ENCODE data around the gene MRO.
"Not testable (repeated sequence)": the region's sequence is repeated elsewhere in the genome, so short reads cannot be mapped to it uniquely, and the experiment has no call there.

The MRO gene

DNA sequence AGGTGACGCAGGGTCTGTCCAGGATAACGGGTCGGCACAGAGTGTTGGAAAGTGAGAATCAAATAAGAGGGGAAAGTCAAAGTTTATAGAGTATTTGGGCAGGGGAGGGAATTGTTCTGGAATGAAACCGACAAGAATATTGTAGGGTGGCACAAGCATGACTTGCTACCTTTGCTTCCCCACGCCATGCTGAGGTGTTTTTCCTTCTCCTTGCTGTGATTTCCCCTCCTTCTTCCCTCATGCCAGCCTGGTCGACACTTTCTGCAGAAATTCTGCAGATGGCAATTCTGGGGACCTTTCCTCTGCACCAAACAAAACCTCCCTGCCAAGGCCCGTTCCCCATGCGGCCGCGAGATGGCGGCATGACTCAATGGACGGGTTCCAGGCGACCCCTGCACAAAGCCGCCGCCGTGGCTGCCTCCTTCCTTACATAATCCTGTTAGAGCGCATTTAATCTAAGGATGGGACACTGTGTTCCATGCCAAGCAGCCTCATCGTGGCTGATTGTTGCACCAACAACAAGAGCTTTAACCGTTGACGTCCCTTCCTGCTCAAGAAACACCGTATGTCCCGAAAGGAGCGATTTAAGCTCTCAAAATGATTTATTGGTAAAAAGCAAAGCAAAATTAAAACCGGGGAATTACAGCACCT lies at the start of gene MRO:
Gene MRO, minus strand, starts transcription at position 289 of the 651 bp plus-strand sequence. CDS start 10,616 bp downstream, outside the sequence.
- DNase-seq, result peak; percentile 86

GRCh38 chr18:50869150-50869549 lies 49.3 kb upstream of the MRO start:
- DNase-seq, result no peak

DNA sequence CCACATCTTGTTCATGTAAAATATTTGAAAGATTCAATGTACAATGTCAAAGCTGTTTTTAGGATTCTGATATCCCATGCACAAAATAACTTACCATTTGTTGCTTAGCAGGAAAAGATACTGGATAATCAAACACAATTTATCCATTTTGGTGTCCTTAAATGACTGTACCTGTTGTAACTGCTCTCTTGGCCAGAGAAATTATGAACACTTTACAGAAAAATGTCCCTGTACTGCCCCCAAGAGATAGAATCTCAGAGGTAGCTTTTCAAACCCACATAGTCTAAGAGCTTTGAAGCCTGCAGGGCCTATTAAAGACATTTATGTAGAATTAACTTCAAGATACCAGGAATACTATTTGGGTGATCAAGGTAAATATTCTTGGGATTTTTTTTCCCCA lies 46.9 kb upstream of the MRO start:
- DNase-seq, result no peak

DNA sequence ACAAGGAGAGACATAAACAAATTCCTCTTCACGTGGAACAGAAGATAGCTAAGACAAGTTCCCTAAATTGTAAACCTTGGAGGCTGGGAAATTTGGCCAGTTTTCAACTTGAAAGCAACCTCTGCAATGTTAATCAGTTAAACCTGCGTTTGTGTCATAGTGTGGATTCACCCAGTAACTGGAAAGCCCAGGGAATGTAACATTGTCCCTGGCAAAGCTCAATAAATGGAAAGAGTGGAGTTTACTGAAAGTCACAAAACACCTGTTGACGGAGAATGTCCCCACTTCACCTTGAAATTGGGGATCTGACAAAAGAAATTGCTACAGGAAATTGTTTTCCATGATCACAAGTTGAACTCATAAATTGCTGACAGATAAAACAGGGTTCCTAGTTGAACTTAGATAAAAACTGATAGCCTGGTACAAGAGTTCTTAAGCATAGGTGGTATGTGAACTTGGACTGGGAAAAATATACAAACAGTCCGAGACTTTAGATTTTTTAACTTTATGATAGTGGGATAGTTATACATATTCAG lies 44.1 kb upstream of the MRO start:
- no peak for DNase-seq

- DNase-seq, result no peak
Observed at GRCh38 chr18:50862401-50862800, 42.6 kb upstream of the MRO start.

DNA sequence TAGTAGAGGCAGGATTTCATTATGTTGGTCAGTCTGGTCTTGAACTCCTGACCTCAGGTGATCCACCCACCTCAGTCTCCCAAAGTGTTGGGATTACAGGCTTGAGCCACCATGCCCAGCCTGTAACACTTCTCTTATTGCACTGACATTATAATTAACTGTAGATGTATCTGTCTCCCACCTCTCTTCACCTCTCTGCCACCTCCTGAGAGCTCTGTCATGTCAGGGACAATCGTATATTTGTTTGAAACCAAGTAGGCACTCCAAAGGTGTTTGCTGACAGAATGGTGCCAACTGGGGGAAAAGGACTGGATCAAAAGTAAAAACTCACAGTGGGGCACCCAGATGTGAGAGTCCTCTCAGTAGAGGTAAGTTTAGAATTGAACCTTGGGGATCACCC lies 41.8 kb upstream of the MRO start:
- no peak for DNase-seq

DNA sequence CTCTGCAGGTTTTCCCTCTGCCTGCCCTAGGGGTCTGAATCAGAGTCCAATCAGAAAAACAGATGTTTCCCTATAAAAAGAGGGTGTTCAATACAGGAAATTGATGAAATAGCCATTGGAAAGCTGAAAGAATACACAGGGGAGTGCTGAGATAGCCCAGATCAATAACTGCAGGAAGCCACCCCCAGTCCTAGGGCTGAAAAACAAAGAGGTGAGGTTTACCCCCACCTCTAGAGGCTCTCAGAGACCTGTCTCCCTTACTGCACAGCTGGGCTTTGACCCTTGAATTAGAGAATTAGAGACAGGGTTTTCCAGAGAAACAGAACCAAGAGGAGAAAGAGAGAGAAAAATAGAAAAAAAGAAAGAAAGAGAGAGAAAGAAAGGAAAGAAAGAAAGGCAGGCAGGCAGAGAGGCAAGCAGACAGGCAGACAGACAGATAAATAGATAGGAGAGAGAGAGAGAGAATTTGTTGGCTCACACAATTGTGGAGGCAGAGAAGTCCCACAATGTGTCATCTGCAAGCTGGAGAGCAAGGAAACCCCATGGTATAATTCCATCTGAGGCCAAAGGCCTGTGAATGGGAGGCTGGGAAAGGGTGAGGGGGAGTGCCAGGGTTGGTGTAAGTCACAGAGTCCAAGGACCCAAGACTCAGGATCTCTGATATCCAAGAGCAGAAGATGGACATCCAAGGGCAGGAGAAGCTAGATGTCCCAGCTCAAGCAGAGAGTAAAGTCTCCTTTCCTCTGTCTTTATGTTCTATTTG lies 40.2 kb upstream of the MRO start:
- no peak for DNase-seq

DNA sequence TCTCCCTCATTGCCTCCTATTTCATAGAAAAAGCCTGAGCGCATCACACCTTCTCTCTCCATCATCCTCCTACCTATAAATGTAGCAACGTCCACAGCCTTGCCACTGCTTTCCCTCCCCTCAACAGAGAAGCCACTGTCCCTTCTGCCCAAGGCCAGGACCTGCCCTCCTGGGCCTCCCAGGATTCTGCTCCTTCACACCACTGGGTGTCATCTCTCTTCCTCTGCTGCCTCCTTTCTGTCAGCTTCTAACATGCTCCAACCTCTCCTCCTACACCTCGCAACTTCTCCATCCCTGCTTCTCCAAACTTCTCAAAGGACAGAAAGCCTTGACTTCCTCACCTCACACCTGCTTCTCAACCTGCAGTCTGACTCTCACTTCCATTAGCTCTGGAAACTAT lies 37.9 kb upstream of the MRO start:
- no peak for DNase-seq

GRCh38 chr18:50857166-50857565 lies 37.4 kb upstream of the MRO start:
- DNase-seq, result not testable (repeated sequence)

- no peak for DNase-seq
Observed at GRCh38 chr18:50855976-50856757, 36.4 kb upstream of the MRO start.

- DNase-seq, result no peak
Observed at GRCh38 chr18:50853863-50854271, 34.1 kb upstream of the MRO start.

GRCh38 chr18:50850307-50851065 lies 30.7 kb upstream of the MRO start:
- no peak for DNase-seq

- no peak for DNase-seq
Observed at GRCh38 chr18:50849419-50849821, 29.6 kb upstream of the MRO start.

DNA sequence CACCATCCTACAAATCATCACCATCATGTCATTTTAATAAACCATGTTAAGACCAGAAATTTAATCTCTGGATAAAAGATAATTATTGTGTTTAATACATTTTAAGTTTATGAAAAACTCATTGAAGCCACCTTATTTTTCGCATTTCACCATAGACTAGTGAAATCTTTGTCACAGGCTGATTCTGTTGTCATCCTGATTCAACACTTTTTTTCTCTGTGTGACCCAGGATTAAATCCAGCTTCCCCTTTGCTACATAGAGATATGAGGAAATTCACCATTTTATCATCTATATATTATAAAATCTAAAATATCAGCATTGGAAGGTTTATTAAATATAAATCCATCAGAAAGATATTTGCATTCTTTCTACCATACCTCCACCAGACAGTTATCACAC lies 29.2 kb upstream of the MRO start:
- no peak for DNase-seq

GRCh38 chr18:50848061-50848551 lies 28.3 kb upstream of the MRO start:
- no peak for DNase-seq

- no peak for DNase-seq
Observed at GRCh38 chr18:50847192-50847591, 27.4 kb upstream of the MRO start.

DNA sequence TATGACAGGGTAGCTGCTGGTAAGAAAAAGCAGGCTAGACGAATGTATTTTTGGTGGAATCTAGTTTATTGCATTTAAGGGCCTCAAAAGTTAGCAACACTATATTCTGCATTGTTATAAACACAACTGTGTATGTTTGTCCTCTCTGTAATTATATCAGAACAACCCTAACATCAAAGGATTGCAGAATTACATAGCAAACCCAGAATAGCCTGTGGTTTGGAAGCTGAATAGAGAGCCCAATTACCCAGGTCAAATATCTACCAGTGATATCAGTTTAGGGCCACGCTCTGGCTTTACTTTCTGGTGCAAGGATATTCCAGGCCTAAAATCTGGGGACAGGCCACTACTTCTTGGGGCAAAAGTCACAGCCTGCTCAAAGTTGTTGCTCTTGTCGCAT lies 25.1 kb upstream of the MRO start:
- no peak for DNase-seq

GRCh38 chr18:50844554-50844953 lies 24.7 kb upstream of the MRO start:
- no peak for DNase-seq

DNA sequence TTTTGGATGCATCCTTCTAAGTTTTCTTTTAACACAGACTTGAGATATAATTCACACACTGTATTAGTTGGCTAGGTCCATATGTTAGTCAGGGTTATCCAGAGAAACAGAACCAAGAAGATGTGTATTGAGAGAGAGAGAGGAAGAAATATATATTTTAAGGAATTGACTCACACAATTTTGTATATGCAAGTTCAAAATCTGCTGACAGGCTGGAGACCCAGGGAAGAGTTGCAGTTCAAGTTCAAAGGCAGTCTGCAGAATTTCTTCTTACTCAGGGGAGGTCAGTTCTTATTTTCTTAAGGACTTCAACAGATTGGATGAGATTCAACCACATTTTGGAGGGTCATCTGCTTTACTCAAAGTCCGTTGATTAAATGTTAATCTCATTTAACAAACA lies 23.0 kb upstream of the MRO start:
- DNase-seq, result no peak

- no peak for DNase-seq
Observed at GRCh38 chr18:50839996-50840395, 20.2 kb upstream of the MRO start.

GRCh38 chr18:50839341-50839740 lies 19.5 kb upstream of the MRO start:
- DNase-seq, result no peak

DNA sequence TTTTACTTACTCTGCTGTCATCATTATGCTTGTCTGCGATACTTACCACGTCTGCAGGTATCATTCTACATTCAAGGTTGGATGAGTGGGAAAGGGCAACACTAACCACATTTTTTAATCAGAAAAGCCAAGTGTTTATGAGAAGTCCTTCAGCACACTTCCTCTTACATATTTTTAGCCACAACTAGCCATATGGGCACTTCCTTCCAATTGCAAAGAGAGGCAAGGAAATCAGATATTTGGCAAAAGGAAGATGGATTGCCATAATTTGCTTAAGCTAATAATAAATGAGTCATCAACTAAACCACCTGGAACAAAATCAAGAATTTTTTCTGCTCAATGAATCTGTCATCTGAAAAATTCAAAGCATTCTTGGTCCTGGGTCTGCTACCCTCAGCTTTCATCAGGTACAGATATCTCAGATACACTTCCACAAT lies 16.7 kb upstream of the MRO start:
- DNase-seq, result no peak

GRCh38 chr18:50833496-50833895 lies 13.7 kb upstream of the MRO start:
- DNase-seq, result not testable (repeated sequence)

Measured in activated CD4-positive, alpha-beta T cell treated with anti-CD3 and anti-CD28 coated beads for 48 hours (primary cell).